Upper lobe of left lung (tissue), 6 donors: Measurements from ENCODE around the gene TPM2. TPM values are rescaled to one million over a fixed set of nuclear protein-coding genes. Genes with fewer than 3 reads are reported as not detected.

Source experiments
- ATAC-seq, 2 donors: fragments of 200-7000 bp; cut with Tn5 transposase; one replicate each; pipeline ENCODE4 v1.9.1; 2022; ENCODE audit warnings: mild to moderate bottlenecking in 2 of 2, moderate library complexity in 2 of 2; ENCODE audit not compliant: low FRiP score in 2 of 2
- DNase-seq, 2 donors: peaks; one replicate each; pipeline ENCODE4 v3.0.0-alpha.2; 2019 to 2020
- H3K27ac ChIP-seq, 4 donors: fragments of 200-600 bp; sonication (generic); one replicate each; pipeline ENCODE4 v1.5.1; 2016 to 2019
- H3K27me3 ChIP-seq, 4 donors: fragments of 200-600 bp; sonication (generic); one replicate each; pipeline ENCODE4 v1.5.1; 2017 to 2019
- H3K36me3 ChIP-seq, 4 donors: fragments of 200-600 bp; sonication (generic); one replicate each; pipeline ENCODE4 v1.5.1; 2016 to 2019
- H3K4me1 ChIP-seq, 4 donors: fragments of 200-600 bp; sonication (generic); one replicate each; pipeline ENCODE4 v1.5.1; 2018 to 2019
- H3K4me3 ChIP-seq, 4 donors: fragments of 200-600 bp; sonication (generic); one replicate each; pipeline ENCODE4 v1.5.1; 2017 to 2019; ENCODE audit warnings: mild to moderate bottlenecking in 2 of 4, moderate library complexity in 1 of 4
- H3K9me3 ChIP-seq, 4 donors: fragments of 200-600 bp; sonication (generic); one replicate each; pipeline ENCODE4 v1.5.1; 2018 to 2019
- CTCF ChIP-seq, 6 experiments: fragments of 450-650 bp in 4 of 6; fragments of 200-600 bp in 2 of 6; sonication (generic) in 2 of 6; IDR thresholded peaks; one replicate each; pipeline ENCODE4 v1.5.1; 2016 to 2019; ENCODE audit warnings: antibody characterized with exemption in 6 of 6
- EP300 ChIP-seq, 4 donors: sonication (generic); formaldehyde crosslinking; IDR thresholded peaks; one replicate each; pipeline ENCODE4 v1.5.1; 2017; ENCODE audit warnings: antibody characterized with exemption in 4 of 4, control low read depth in 2 of 4
- POLR2A ChIP-seq, 4 donors: fragments of 450-650 bp; IDR thresholded peaks; one replicate each; pipeline ENCODE4 v1.5.1; 2016 to 2017; ENCODE audit warnings: antibody characterized with exemption in 4 of 4, mild to moderate bottlenecking in 2 of 4
- POLR2AphosphoS5 ChIP-seq, 2 donors: sonication (generic); formaldehyde crosslinking; IDR thresholded peaks; one replicate each; pipeline ENCODE4 v1.5.1; 2017; ENCODE audit warnings: antibody characterized with exemption in 2 of 2
- WGBS, 2 donors: methylation state at CpG; one replicate each; pipeline ENCODE4 v1.1.5; 2017 to 2018; 5-methylcytosine and 5-hydroxymethylcytosine counted together
- total RNA-seq, 6 donors: library from RNA; depleted of rRNA in 4 of 6; stranded (reverse); fragments of >200 nt in 4 of 6; gene quantifications; one replicate each; pipeline versions ENCODE4 v1.1.0 to v1.2.1, GENCODE V29; 2016 to 2021
- donor health status: DM: no; HTN: no; CAD: no; lungs with moderate emphysema.
- donor health status: DM: no; HTN: yes; CAD: no; lungs with severe emphysema.

The TPM2 gene
- total RNA-seq, 6 donors from 2014 or later, result 89.3 to 265 (median 214) TPM

GRCh38 chr9:35679091-35679490, 10.6 kb downstream of the TPM2 start:
- peaks cover 6 to 26% (median 17%) of the 10 kb centered on the region in 4 donors for H3K4me1 ChIP-seq
- no peak overlapping the region for H3K27ac ChIP-seq
- 93 to 96% methylated on average over 5 of the region's 5 CpGs for WGBS, 2 donors
- no peaks in the 10 kb centered on the region for H3K9me3 ChIP-seq
- no peaks in the 10 kb centered on the region for H3K27me3 ChIP-seq
- TF ChIP-seq CTCF (IDR thresholded peaks at IDR 0.05) (no peak), EP300 (IDR thresholded peaks at IDR 0.05) (no peak), POLR2A (IDR thresholded peaks at IDR 0.05) (no peak), POLR2AphosphoS5 (IDR thresholded peaks at IDR 0.05) (no peak)
- peaks cover 0 to 13% (median 2%) of the 10 kb centered on the region in 4 donors for H3K36me3 ChIP-seq
- H3K4me3 ChIP-seq, result no peak overlapping the region
- DNase-seq (no peak), ATAC-seq (no peak)

- Histone ChIP-seq H3K27me3 (no peaks in the 10 kb centered on the region), H3K9me3 (no peaks in the 10 kb centered on the region), H3K4me1 (peaks cover 6 to 12% (median 12%) of the 10 kb centered on the region in 4 donors), H3K27ac (no peak overlapping the region), H3K36me3 (no peaks in the 10 kb centered on the region), H3K4me3 (peak overlapping the region; percentile 19 to 55 (median 42))
- DNase-seq (peak in 1 of 2 donors; percentile 88), ATAC-seq (peak; percentile 53 to 77)
- WGBS, 2 donors, result 10 to 14% methylated on average over 23 to 35 of the region's 51 CpGs
- TF ChIP-seq CTCF (IDR thresholded peaks at IDR 0.05) (peak in 1 of 6 experiments; percentile 5), POLR2AphosphoS5 (IDR thresholded peaks at IDR 0.05) (no peak)
Observed at GRCh38 chr9:35675732-35676392, 13.9 kb downstream of the TPM2 start.

GRCh38 chr9:35675204-35675603, 14.5 kb downstream of the TPM2 start:
- Histone ChIP-seq H3K27ac (no peak overlapping the region), H3K36me3 (no peaks in the 10 kb centered on the region), H3K4me1 (peaks cover 6 to 12% (median 12%) of the 10 kb centered on the region in 4 donors), H3K27me3 (no peaks in the 10 kb centered on the region), H3K4me3 (peak overlapping the region in 3 of 4 donors; percentile 38 to 55 (median 47)), H3K9me3 (no peaks in the 10 kb centered on the region)
- DNase-seq, result no peak
- no peak for TF ChIP-seq EP300 (IDR thresholded peaks at IDR 0.05)
- no peak for TF ChIP-seq CTCF (IDR thresholded peaks at IDR 0.05)
- TF ChIP-seq POLR2A (IDR thresholded peaks at IDR 0.05), result no peak
- TF ChIP-seq POLR2AphosphoS5 (IDR thresholded peaks at IDR 0.05), result no peak
- ATAC-seq, result peak in 1 of 2 donors; percentile 11
- WGBS, 2 donors, result 63 to 100% methylated on average over 1 to 13 of the region's 13 CpGs

DNA sequence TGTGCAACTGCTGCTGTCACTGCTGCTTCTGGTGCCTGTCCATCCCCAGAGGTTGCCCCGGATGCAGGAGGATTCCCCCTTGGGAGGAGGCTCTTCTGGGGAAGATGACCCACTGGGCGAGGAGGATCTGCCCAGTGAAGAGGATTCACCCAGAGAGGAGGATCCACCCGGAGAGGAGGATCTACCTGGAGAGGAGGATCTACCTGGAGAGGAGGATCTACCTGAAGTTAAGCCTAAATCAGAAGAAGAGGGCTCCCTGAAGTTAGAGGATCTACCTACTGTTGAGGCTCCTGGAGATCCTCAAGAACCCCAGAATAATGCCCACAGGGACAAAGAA, 15.7 kb downstream of the TPM2 start:
- ATAC-seq (no peak), DNase-seq (no peak)
- H3K27me3 ChIP-seq, result no peaks in the 10 kb centered on the region
- H3K4me3 ChIP-seq, result no peak overlapping the region
- no peaks in the 10 kb centered on the region for H3K9me3 ChIP-seq
- H3K4me1 ChIP-seq, result peaks cover 6 to 12% (median 12%) of the 10 kb centered on the region in 4 donors
- H3K36me3 ChIP-seq, result no peaks in the 10 kb centered on the region
- no peak overlapping the region for H3K27ac ChIP-seq
- 80 to 87% methylated on average over 3 of the region's 3 CpGs for WGBS, 2 donors
- TF ChIP-seq CTCF (IDR thresholded peaks at IDR 0.05) (no peak), EP300 (IDR thresholded peaks at IDR 0.05) (no peak), POLR2A (IDR thresholded peaks at IDR 0.05) (no peak), POLR2AphosphoS5 (IDR thresholded peaks at IDR 0.05) (no peak)
